SK-N-SH treated with all-trans-retinoic acid at 6 μM for 48 hours (cell line): ENCODE results near the gene AKT3.

Experiments
- ARNTL ChIP-seq: fragments of 450-650 bp; formaldehyde crosslinking; IDR thresholded peaks from 2 replicates; pipeline ENCODE4 v1.5.0; 2020; ENCODE audit warnings: low read depth, mild to moderate bottlenecking, moderate library complexity, borderline replicate concordance
- CSDC2 ChIP-seq: fragments of 250-450 bp; sonication (Bioruptor Pico); IDR thresholded peaks from 2 replicates; pipeline ENCODE4 v1.5.0; 2020; ENCODE audit warnings: mild to moderate bottlenecking, moderate library complexity
- ESRRG ChIP-seq: fragments of 250-450 bp; sonication (Bioruptor Pico); IDR thresholded peaks from 2 replicates; pipeline ENCODE4 v1.6.1; 2021; ENCODE audit warnings: mild to moderate bottlenecking
- ISL1 ChIP-seq: fragments of 250-450 bp; sonication (Bioruptor Pico); IDR thresholded peaks from 2 replicates; pipeline ENCODE4 v2.1.2; 2022; ENCODE audit warnings: mild to moderate bottlenecking, moderate library complexity
- PATZ1 ChIP-seq: fragments of 250-450 bp; sonication (Bioruptor Pico); IDR thresholded peaks from 2 replicates; pipeline ENCODE4 v1.8.0; 2020; ENCODE audit warnings: mild to moderate bottlenecking, moderate library complexity, borderline replicate concordance
- POU6F1 ChIP-seq: fragments of 250-450 bp; sonication (Bioruptor Pico); IDR thresholded peaks from 2 replicates; pipeline ENCODE4 v1.8.0; 2021; ENCODE audit warnings: low read depth, mild to moderate bottlenecking, moderate library complexity, borderline replicate concordance
- RARB ChIP-seq: fragments of 250-450 bp; sonication (Bioruptor Pico); IDR thresholded peaks from 2 replicates; pipeline ENCODE4 v1.8.0; 2021; ENCODE audit warnings: mild to moderate bottlenecking, moderate library complexity
- TCF4 ChIP-seq: fragments of 250-450 bp; sonication (Bioruptor Pico); IDR thresholded peaks from 2 replicates; pipeline ENCODE4 v1.8.0; 2021; ENCODE audit warnings: mild to moderate bottlenecking, moderate library complexity, borderline replicate concordance
- TOX ChIP-seq: fragments of 250-450 bp; sonication (Bioruptor Pico); IDR thresholded peaks from 2 replicates; pipeline ENCODE4 v1.8.0; 2021; ENCODE audit warnings: mild to moderate bottlenecking, moderate library complexity, borderline replicate concordance
- TSHZ2 ChIP-seq: fragments of 250-450 bp; sonication (Bioruptor Pico); IDR thresholded peaks from 2 replicates; pipeline ENCODE4 v1.5.0; 2020; ENCODE audit warnings: mild to moderate bottlenecking, moderate library complexity
- ZC3H10 ChIP-seq: fragments of 250-450 bp; sonication (Bioruptor Pico); IDR thresholded peaks from 2 replicates; pipeline ENCODE4 v1.5.1; 2021; ENCODE audit warnings: mild to moderate bottlenecking, moderate library complexity
- ZFP3 ChIP-seq: fragments of 250-450 bp; sonication (Bioruptor Pico); IDR thresholded peaks from 2 replicates; pipeline ENCODE4 v1.5.0; 2020; ENCODE audit warnings: mild to moderate bottlenecking, moderate library complexity
- ZNF565 ChIP-seq: fragments of 450-650 bp; formaldehyde crosslinking; conservative IDR thresholded peaks from 2 replicates; pipeline ENCODE4 v1.5.0; 2020; ENCODE audit warnings: low read depth, mild to moderate bottlenecking, moderate library complexity
- ZNF8 ChIP-seq: fragments of 450-650 bp; formaldehyde crosslinking; IDR thresholded peaks from 2 replicates; pipeline ENCODE4 v1.5.0; 2020; ENCODE audit warnings: mild to moderate bottlenecking, moderate library complexity

GRCh38 chr1:243693800-243694199 is 156.2 kb downstream of the AKT3 start:
- TF ChIP-seq ZFP3 (CRISPR knock-in tag) (no peak), ZNF565 (no peak), PATZ1 (CRISPR knock-in tag) (no peak), RARB (CRISPR knock-in tag) (no peak), ARNTL (CRISPR knock-in tag) (no peak), TCF4 (CRISPR knock-in tag) (no peak), CSDC2 (CRISPR knock-in tag) (no peak), ZC3H10 (no peak), ISL1 (no peak), TSHZ2 (CRISPR knock-in tag) (no peak), TOX (no peak), ZNF8 (CRISPR knock-in tag) (no peak), ESRRG (no peak), POU6F1 (CRISPR knock-in tag) (no peak)
